GM13976 (cell line): ENCODE results near the gene SUGCT.

Source experiments
- DNase-seq: peaks from one replicate; pipeline ENCODE4 v3.0.0; 2012; ENCODE audit warnings: low spot score
- CTCF ChIP-seq: IDR thresholded peaks from 2 replicates; pipeline ENCODE4 v1.5.1; 2012; ENCODE audit warnings: borderline replicate concordance, mild to moderate bottlenecking; ENCODE audit not compliant: insufficient read depth; ENCODE audit errors: extremely low read depth, missing control alignments, control extremely low read depth
- in situ Hi-C: fragments of 300-500 bp; cut with MboI; formaldehyde crosslinking; loops from one replicate; pipeline ENCODE4 v1.12.0; 2022; ENCODE audit warnings: low sequenced_read_pairs, mixed read lengths, inconsistent platforms; ENCODE audit not compliant: unreplicated experiment

The SUGCT gene

GRCh38 chr7:40493609-40494051 lies 358.8 kb downstream of the SUGCT start:
- no peak for TF ChIP-seq CTCF
- in situ Hi-C loops, result no loop called here
- DNase-seq, result no peak

DNA sequence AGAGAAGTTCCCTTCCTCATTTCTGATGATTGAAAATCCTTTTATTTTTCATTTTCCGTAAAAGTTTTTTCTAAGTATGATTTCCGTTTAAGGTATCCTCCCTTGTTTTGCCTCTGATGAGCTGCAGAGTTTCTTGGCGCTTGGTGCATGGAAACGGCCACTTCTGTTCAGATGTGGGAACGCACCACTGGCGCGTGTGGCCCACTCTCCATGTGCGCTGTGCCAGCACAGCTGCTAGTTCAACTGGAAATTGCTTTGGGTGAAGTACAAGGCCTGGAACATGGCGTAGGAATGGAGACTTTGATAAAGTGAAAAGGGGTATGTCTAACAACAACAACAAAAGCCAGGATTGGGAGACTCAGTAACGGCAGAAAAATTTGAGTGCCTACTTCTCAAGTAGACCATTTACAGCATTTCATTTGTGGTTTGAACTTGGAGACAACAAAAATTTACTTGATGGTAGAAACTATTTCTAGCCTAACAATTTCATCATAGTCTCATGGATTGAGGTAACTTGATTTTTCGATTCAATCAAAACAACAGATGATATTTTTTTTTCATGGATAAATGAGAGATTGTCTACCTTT lies 364.2 kb downstream of the SUGCT start:
- DNase-seq, result no peak
- in situ Hi-C loops, result no loop called here
- no peak for TF ChIP-seq CTCF

- no peak for TF ChIP-seq CTCF
- DNase-seq, result no peak
- in situ Hi-C loops, result no loop called here
These were observed 364.9 kb downstream of the SUGCT start for GRCh38 chr7:40499718-40500117.

GRCh38 chr7:40500219-40500618 lies 365.4 kb downstream of the SUGCT start:
- no peak for TF ChIP-seq CTCF
- no peak for DNase-seq
- in situ Hi-C loops, result no loop called here

DNA sequence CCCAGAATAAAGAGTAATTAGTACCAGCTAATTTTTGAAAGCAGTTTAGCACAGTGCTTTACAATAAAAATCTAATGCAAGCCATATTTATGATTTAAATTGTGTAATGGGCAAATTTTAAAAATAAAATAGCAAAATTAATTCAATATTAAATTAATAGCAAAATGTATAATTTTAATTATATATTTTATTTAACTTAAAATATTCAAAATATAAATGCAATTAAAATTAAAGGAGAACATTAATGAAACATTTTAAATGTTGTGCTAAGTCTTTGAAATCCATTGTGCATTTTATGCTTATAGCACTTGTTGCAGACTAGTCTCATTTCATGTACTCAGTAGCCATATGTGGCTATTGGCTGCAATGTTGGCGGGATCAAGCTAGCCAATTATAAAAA lies 367.6 kb downstream of the SUGCT start:
- no peak for TF ChIP-seq CTCF
- DNase-seq, result no peak
- in situ Hi-C loops, result no loop called here

DNA sequence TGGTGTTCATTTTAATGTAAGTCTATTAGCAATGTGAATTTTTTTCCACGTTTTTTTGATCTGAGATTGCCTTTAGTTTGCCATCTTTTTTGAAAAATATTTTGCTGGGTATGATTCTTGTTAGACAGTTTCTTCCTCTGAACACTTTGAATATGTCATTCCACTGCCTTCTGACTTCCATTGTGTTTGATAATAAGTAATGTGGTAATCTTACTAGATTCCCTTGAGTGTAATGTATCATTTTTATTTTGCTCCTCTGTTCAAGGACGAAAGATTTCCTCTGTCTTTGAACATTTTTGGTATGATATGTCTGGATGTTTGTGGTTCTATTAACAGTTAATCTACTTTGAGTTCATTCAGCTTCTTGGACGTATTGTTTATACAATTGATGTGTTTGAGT lies 371.4 kb downstream of the SUGCT start:
- no peak for TF ChIP-seq CTCF
- no peak for DNase-seq
- in situ Hi-C loops, result no loop called here
